GM23338 (cell line): ENCODE data around the gene GIGYF2. TPM values are rescaled to one million over a fixed set of nuclear protein-coding genes. Genes with fewer than 3 reads are reported as not detected.

Experiments
- ATAC-seq: fragments of 200-7000 bp; cut with Tn5 transposase; 3 replicates; pipeline ENCODE4 v1.9.1; 2020
- DNase-seq: peaks from one replicate; pipeline ENCODE4 v3.0.0-alpha.2; 2015; ENCODE audit warnings: low spot score
- H2AFZ ChIP-seq: fragments of 200-600 bp; sonication (generic); 2 replicates; pipeline ENCODE4 v1.8.0; 2016; ENCODE audit warnings: antibody characterized with exemption, mild to moderate bottlenecking, moderate library complexity
- H3F3A ChIP-seq: fragments of 200-600 bp; sonication (generic); replicated peaks from 2 replicates; pipeline ENCODE4 v1.8.0; 2017; ENCODE audit warnings: antibody characterized with exemption, mixed run types, low read depth
- H3K27ac ChIP-seq: fragments of 200-600 bp; sonication (generic); 2 replicates; pipeline ENCODE4 v1.6.1; 2016; ENCODE audit warnings: low read depth
- H3K27me3 ChIP-seq: fragments of 200-600 bp; sonication (generic); 2 replicates; pipeline ENCODE4 v1.8.0; 2016; ENCODE audit warnings: mild to moderate bottlenecking, mixed run types, moderate library complexity; ENCODE audit not compliant: insufficient read depth
- H3K36me3 ChIP-seq: fragments of 200-600 bp; sonication (generic); 2 replicates; pipeline ENCODE4 v1.8.0; 2016; ENCODE audit warnings: mild to moderate bottlenecking; ENCODE audit not compliant: insufficient read depth
- H3K4me1 ChIP-seq: fragments of 200-600 bp; sonication (generic); 2 replicates; pipeline ENCODE4 v1.8.0; 2016; ENCODE audit warnings: mild to moderate bottlenecking, moderate library complexity; ENCODE audit not compliant: insufficient read depth
- H3K4me2 ChIP-seq: fragments of 200-600 bp; sonication (generic); 2 replicates; pipeline ENCODE4 v1.7.1; 2017; ENCODE audit warnings: mixed run types
- H3K4me3 ChIP-seq: fragments of 200-600 bp; sonication (generic); 2 replicates; pipeline ENCODE4 v1.6.1; 2016; ENCODE audit warnings: mixed run types
- H3K79me2 ChIP-seq: fragments of 200-600 bp; sonication (generic); replicated peaks from 2 replicates; pipeline ENCODE4 v1.8.0; 2017; ENCODE audit warnings: mild to moderate bottlenecking; ENCODE audit not compliant: insufficient read depth
- H3K9me2 ChIP-seq: fragments of 200-600 bp; sonication (generic); 2 replicates; pipeline ENCODE4 v1.8.0; 2017; ENCODE audit not compliant: insufficient read depth
- H4K20me1 ChIP-seq: fragments of 200-600 bp; sonication (generic); replicated peaks from 2 replicates; pipeline ENCODE4 v1.8.0; 2017; ENCODE audit warnings: mild to moderate bottlenecking; ENCODE audit not compliant: insufficient read depth
- H3K27ac Mint-ChIP-seq: 2 replicates; pipeline ENCODE4 v1.8.0; 2020; ENCODE audit warnings: inconsistent platforms, mild to moderate bottlenecking, moderate library complexity, mixed read lengths
- H3K27me3 Mint-ChIP-seq: 3 replicates; pipeline ENCODE4 v1.8.0; 2022; ENCODE audit warnings: low read depth, mild to moderate bottlenecking, moderate library complexity, mixed read lengths, inconsistent platforms; ENCODE audit not compliant: insufficient read depth, poor library complexity
- H3K36me3 Mint-ChIP-seq: 3 replicates; pipeline ENCODE4 v1.8.0; 2021; ENCODE audit warnings: low read depth, mild to moderate bottlenecking, inconsistent platforms, moderate library complexity, mixed read lengths
- H3K4me1 Mint-ChIP-seq: 3 replicates; pipeline ENCODE4 v1.8.0; 2020; ENCODE audit warnings: mild to moderate bottlenecking, inconsistent platforms, mixed read lengths
- H3K4me3 Mint-ChIP-seq: 3 replicates; pipeline ENCODE4 v1.8.0; 2021; ENCODE audit warnings: moderate library complexity, mild to moderate bottlenecking, inconsistent platforms, mixed read lengths
- H3K9me3 Mint-ChIP-seq: 3 replicates; pipeline ENCODE4 v1.8.0; 2020; ENCODE audit warnings: moderate library complexity, mild to moderate bottlenecking, inconsistent platforms, mixed read lengths
- CREB1 ChIP-seq: fragments of 250-450 bp; sonication (Bioruptor Pico); IDR thresholded peaks from 2 replicates; pipeline ENCODE4 v1.5.0; 2020; ENCODE audit warnings: low read depth, mild to moderate bottlenecking, moderate library complexity
- CTCF ChIP-seq, 2 experiments: fragments of 200-600 bp in 1 of 2; sonication (generic) in 1 of 2; conservative IDR thresholded peaks; 2 replicates each; pipeline versions ENCODE4 v1.5.1 to v1.6.1; 2016 to 2017; ENCODE audit warnings: antibody characterized with exemption in 2 of 2, low read depth in 2 of 2, mild to moderate bottlenecking in 2 of 2, moderate library complexity in 1 of 2
- EZH2phosphoT487 ChIP-seq: fragments of 200-600 bp; sonication (generic); IDR thresholded peaks from one replicate; pipeline ENCODE4 v1.8.1; 2018; ENCODE audit warnings: antibody characterized with exemption; ENCODE audit not compliant: unreplicated experiment
- JUNB ChIP-seq: IDR thresholded peaks from one replicate; pipeline ENCODE4 v1.6.1; 2016; ENCODE audit warnings: antibody characterized with exemption; ENCODE audit not compliant: unreplicated experiment
- POLR2AphosphoS5 ChIP-seq: IDR thresholded peaks from 2 replicates; pipeline ENCODE4 v1.6.1; 2016; ENCODE audit warnings: antibody characterized with exemption, low read depth
- STAT1 ChIP-seq: IDR thresholded peaks from one replicate; pipeline ENCODE4 v1.6.1; 2016; ENCODE audit warnings: antibody characterized with exemption; ENCODE audit not compliant: unreplicated experiment
- polyA plus RNA-seq: library from polyadenylated mRNA; unstranded; fragments of >200 nt; fragmentation: Nextera tagmentation; extraction: Ambion mirVana; gene quantifications from 2 replicates; pipeline ENCODE4 v1.2.1, GENCODE V29; 2016
- total RNA-seq: library from RNA; depleted of rRNA; stranded (reverse); fragments of >200 nt; shearing (Covaris generic); gene quantifications from 2 replicates; pipeline ENCODE4 v1.2.3, GENCODE V29; 2014
- TF ChIP-seq, protein P1 (sequence below): IDR thresholded peaks from one replicate; pipeline ENCODE4 v1.6.1; 2018; ENCODE audit warnings: antibody characterized with exemption; ENCODE audit not compliant: unreplicated experiment
- TF ChIP-seq, protein P2 (sequence below): IDR thresholded peaks from 2 replicates; pipeline ENCODE4 v1.6.1; 2016; ENCODE audit warnings: antibody characterized with exemption

The GIGYF2 gene
- total and polyA plus RNA-seq, 2 experiments from 2014 or later, result 48.9 to 104 TPM

DNA sequence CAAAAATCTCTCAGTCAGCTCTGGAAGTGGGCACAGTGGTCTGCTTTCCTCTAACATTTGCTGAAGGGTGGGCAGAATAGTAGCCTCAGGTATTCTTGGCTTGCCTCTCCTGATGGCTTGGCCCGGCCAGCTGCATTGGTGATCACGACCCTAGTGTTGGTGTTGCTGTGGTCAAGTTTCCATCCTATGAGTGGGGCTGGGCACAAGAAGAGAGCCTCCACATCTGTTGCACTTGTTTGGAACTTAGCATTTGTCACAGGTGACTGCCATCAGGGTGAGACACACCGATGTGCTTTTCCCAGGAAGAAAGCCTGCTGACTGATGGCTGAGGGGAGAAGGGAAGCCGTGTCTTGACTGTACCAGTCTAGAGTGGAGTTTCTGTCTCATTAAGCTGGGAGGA, 139.8 kb downstream of the GIGYF2 start (continued):
- TF ChIP-seq CTCF (conservative IDR thresholded peaks at IDR 0.05; ENCODE audit: low read depth in 2 of 2) (no peak), POLR2AphosphoS5 (no peak), EZH2phosphoT487 (no peak), JUNB (no peak), CREB1 (no peak), STAT1 (no peak)

DNA sequence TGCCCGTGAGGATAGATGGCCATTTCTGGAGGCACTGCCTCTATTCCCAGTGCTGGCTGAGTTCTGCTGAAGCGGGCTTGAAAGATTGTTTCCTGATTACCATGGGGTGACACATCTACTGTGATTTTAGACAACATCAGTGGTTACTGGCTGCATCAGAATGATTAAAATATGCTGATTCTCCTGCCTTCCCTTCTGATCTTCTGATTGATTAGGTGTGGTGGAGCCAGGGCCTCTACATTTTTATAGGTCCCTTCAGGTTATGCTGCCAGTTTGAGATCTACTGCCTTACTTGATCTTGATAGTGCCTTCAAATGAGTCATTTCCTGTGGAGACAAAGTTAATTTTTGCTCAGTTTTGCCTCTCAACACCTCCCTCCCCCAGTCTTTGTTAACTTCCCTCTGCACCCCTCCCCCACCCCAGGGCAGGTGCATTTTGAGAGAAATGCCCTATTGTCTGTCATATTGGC, 141.3 kb downstream of the GIGYF2 start:
- Histone ChIP-seq H3K4me1 (0 out of 2 replicates have a peak, but pooled peaks cover 3% of the 10 kb centered on the region), H3K9me2 (no peaks in the 10 kb centered on the region), H3K27me3 (no peaks in the 10 kb centered on the region), H3K36me3 (peaks cover 38% of the 10 kb centered on the region; the same call in 1 of the 2 replicates), H3K4me2 (0 out of 2 replicates have a peak overlapping the region, but pooled peaks have one; percentile 32), H3F3A (no peaks in the 10 kb centered on the region), H3K4me3 (no peak overlapping the region), H2AFZ (no peak overlapping the region), H3K27ac (no peak overlapping the region), H4K20me1 (peaks cover 15% of the 10 kb centered on the region), H3K79me2 (peaks cover 4% of the 10 kb centered on the region; the same call in 1 of the 2 replicates)
- Mint-ChIP-seq H3K4me1 (peaks cover 12% of the 10 kb centered on the region; the same call in 2 of the 3 replicates), H3K9me3 (no peaks in the 10 kb centered on the region), H3K36me3 (peaks cover 38% of the 10 kb centered on the region), H3K27ac (peak overlapping the region; percentile 66), H3K27me3 (no peaks in the 10 kb centered on the region), H3K4me3 (no peak overlapping the region)
- TF ChIP-seq, protein P1, sequence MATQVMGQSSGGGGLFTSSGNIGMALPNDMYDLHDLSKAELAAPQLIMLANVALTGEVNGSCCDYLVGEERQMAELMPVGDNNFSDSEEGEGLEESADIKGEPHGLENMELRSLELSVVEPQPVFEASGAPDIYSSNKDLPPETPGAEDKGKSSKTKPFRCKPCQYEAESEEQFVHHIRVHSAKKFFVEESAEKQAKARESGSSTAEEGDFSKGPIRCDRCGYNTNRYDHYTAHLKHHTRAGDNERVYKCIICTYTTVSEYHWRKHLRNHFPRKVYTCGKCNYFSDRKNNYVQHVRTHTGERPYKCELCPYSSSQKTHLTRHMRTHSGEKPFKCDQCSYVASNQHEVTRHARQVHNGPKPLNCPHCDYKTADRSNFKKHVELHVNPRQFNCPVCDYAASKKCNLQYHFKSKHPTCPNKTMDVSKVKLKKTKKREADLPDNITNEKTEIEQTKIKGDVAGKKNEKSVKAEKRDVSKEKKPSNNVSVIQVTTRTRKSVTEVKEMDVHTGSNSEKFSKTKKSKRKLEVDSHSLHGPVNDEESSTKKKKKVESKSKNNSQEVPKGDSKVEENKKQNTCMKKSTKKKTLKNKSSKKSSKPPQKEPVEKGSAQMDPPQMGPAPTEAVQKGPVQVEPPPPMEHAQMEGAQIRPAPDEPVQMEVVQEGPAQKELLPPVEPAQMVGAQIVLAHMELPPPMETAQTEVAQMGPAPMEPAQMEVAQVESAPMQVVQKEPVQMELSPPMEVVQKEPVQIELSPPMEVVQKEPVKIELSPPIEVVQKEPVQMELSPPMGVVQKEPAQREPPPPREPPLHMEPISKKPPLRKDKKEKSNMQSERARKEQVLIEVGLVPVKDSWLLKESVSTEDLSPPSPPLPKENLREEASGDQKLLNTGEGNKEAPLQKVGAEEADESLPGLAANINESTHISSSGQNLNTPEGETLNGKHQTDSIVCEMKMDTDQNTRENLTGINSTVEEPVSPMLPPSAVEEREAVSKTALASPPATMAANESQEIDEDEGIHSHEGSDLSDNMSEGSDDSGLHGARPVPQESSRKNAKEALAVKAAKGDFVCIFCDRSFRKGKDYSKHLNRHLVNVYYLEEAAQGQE, result no peak
- TF ChIP-seq, protein P2, sequence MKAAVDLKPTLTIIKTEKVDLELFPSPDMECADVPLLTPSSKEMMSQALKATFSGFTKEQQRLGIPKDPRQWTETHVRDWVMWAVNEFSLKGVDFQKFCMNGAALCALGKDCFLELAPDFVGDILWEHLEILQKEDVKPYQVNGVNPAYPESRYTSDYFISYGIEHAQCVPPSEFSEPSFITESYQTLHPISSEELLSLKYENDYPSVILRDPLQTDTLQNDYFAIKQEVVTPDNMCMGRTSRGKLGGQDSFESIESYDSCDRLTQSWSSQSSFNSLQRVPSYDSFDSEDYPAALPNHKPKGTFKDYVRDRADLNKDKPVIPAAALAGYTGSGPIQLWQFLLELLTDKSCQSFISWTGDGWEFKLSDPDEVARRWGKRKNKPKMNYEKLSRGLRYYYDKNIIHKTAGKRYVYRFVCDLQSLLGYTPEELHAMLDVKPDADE, result no peak
- DNase-seq (peak; percentile 10), ATAC-seq (no peak)
